ENCODE measurements around the gene VPS36.

- TF ChIP-seq POLR2A (IDR thresholded peaks at IDR 0.05): no peak
- TF ChIP-seq CTCF (IDR thresholded peaks at IDR 0.05): no peak
These were observed 22.1 kb downstream of the VPS36 start for GRCh38 chr13:52428295-52428694.
